GM10847 (cell line): ENCODE results near the gene CASZ1.

Source experiments
- POLR2A ChIP-seq: IDR thresholded peaks from 2 replicates; pipeline ENCODE4 v1.6.1; 2011; ENCODE audit not compliant: insufficient read length; ENCODE audit errors: extremely low read depth

CASZ1 gene

GRCh38 chr1:10693497-10694273 is 102.8 kb downstream of the CASZ1 start:
- TF ChIP-seq POLR2A: no peak

- no peak for TF ChIP-seq POLR2A
These were observed 103.3 kb downstream of the CASZ1 start for GRCh38 chr1:10693152-10693496.

GRCh38 chr1:10692401-10693021 is 103.9 kb downstream of the CASZ1 start:
- no peak for TF ChIP-seq POLR2A

- no peak for TF ChIP-seq POLR2A
These were observed 104.7 kb downstream of the CASZ1 start for GRCh38 chr1:10691740-10692125.

- TF ChIP-seq POLR2A: no peak
These were observed 105.2 kb downstream of the CASZ1 start for GRCh38 chr1:10691075-10691739.

- TF ChIP-seq POLR2A: no peak
These were observed 106.0 kb downstream of the CASZ1 start for GRCh38 chr1:10690484-10690883.

GRCh38 chr1:10688409-10688786 is 108.0 kb downstream of the CASZ1 start:
- no peak for TF ChIP-seq POLR2A

- no peak for TF ChIP-seq POLR2A
These were observed 108.6 kb downstream of the CASZ1 start for GRCh38 chr1:10687782-10688408.

GRCh38 chr1:10687251-10687651 is 109.2 kb downstream of the CASZ1 start:
- no peak for TF ChIP-seq POLR2A

- no peak for TF ChIP-seq POLR2A
These were observed 109.9 kb downstream of the CASZ1 start for GRCh38 chr1:10686404-10687040.

GRCh38 chr1:10685808-10686403 is 110.5 kb downstream of the CASZ1 start:
- no peak for TF ChIP-seq POLR2A

- TF ChIP-seq POLR2A: no peak
These were observed 111.1 kb downstream of the CASZ1 start for GRCh38 chr1:10685196-10685807.

- TF ChIP-seq POLR2A: no peak
These were observed 112.2 kb downstream of the CASZ1 start for GRCh38 chr1:10684221-10684620.

- no peak for TF ChIP-seq POLR2A
These were observed 113.8 kb downstream of the CASZ1 start for GRCh38 chr1:10682449-10683309.
